ENCODE data around the gene GPATCH8.
A peak's percentile ranks its signal among the peaks of the same experiment; 100 is the strongest.
"Not testable (repeated sequence)": the region's sequence is repeated elsewhere in the genome, so short reads cannot be mapped to it uniquely, and the experiment has no call there.

The GPATCH8 gene

DNA sequence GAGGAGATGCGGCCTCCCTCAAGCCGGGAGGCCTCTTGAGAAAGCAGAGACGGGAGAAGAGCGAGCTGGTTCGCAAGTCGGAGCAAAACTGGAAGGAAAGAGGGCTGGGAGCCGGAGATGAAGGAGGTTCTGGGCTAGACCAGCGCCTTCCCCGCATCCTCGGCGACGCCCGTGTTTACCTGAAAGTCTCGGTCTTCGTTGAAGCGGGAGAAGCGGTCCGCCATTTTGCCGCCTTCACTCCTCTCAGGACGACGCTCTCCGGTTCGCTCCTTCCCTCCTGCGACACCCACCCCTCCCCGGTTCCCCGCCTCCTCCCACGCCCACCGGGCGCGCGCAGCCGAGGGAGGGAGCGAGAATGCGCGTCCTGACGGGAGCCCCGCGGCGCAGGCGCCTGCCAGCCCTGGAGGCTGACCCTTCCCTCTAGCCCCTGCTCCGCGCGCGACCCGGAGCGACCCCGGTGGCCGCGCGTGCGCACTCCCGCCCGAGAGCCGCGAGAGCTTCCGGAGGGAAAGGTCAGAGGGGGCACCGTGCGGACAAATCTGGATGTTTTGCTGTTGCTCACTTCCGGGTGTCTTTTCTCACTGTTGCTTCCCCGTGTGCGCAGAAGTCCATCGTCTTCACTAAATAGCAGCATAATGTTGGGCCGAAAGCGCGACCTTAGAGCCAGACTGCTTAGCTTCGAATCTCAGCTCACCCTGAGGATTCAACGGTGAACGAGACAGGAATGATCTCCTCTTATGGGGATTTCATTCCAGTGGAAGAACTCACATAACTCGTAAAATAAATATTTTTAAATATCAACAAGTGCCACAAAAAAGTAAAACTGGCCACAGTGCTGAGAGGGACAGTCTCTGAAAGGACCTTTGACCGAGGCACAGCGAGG is at the start of gene GPATCH8:
TSS of gene GPATCH8 (minus strand) at position 260 of the 883 bp plus-strand sequence. CDS start at position 224, 36 bp downstream.
- peak; percentile 98 for DNase-seq

DNA sequence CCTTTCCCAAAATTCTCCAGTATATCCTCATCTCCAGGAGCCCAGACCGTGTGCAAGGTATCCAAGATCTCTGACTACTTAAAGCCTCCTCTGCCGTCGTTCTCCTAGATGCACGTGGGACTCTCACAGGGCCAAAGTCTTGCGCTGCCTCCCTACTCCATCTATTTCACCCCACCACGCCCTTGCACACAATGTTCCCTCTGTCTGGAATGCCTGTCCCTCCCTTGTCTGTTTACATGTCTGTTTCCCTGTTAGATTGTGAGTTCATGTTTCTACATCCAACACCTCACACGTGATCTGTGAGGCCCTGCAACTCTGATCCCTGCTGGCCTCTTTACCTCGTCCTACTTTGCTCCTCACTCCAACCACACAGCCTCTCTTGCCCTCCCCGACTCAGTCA is 49.2 kb upstream of the GPATCH8 start:
- DNase-seq: no peak

DNA sequence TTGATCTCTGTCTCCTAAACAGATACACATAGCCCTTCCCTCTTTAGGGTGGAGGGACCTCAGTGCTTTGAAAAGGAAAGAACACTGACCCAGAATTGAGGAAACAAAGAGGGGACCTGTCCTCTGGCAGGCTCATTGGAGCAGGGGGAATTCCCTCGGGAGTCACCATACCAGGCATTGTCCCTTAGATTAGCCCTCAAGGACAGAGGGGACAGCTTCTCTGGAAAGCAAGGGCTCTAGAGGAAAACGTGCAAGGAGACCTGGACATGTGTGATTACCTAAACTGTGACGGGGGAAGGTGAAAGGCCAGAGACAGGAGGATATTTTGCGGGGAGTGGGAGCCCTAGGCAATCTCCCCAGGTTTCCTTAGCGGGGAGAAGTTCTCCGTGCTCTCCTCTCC is 46.5 kb upstream of the GPATCH8 start:
- no peak for DNase-seq

DNA sequence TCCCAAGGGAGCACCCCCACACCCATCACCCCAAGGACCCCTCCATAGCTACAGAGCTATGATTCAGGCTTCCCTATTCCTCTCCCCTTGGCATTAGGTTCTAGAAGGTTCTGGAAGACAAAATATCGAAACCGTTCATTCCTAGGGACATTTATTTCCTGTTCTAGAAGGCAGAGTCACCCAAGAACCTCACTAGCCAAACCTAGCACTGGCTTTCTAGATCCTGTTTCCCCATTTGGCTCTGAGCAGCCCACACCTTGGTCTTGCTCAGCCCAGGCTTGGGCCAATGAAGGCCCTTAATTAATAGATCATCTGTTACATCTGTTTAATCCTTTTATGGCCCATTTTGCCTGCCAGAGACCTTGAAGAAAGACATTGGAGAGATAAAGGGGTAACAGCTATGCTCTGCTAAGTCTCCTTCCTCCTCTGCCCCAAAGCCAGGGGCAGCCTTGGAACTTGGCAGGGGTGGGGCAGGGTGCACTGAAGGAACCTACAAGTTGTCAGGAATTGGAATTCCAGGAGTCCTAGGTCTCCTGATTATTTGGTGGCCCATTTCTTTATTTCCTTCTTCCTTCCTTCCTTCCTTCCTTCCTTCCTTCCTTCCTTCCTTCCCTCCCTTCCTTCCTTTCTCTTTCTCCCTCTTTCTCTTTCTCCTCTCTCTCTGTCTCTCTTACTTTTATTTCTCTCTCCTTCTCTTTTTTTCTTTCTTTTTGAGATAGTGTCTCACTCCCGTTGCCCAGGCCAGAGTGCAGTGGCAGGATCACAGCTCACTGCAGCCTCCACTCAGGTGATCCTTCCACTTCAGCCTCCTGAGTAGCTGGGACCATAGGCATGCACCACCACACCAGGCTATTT is 45.4 kb upstream of the GPATCH8 start:
- DNase-seq: no peak

DNA sequence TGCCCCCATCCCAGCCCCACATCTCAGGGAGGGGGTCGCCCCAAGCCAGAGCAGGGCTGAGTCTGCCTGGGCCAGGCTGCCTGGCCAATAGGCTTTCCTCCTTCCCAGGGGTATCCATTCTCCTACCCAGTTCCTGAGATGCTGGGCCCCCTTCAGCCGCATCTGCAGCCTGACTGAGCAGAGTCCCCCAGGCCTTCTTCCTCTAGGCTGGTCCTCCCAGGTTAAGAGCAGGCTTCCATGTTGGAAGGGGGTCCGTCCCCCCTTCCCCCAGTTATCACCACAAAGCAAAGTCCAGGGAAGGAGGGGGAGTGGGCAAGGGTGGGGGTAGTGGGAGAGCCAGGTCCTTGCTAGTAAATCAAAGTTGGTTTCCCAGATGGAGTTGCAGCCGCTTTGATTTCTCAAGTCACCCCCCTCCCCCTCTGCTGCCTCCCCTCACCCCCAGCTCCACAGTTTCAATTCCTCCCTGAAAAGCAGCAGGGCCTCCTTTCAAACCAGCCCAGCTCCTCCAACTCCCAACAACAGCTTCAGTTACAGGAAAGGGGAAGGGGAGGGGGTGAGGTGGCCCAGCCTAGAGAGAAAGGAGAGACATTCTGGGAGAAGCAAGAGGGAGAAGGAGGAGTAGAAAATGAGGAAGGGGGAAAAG is 44.5 kb upstream of the GPATCH8 start:
- peak; percentile 70 for DNase-seq

DNA sequence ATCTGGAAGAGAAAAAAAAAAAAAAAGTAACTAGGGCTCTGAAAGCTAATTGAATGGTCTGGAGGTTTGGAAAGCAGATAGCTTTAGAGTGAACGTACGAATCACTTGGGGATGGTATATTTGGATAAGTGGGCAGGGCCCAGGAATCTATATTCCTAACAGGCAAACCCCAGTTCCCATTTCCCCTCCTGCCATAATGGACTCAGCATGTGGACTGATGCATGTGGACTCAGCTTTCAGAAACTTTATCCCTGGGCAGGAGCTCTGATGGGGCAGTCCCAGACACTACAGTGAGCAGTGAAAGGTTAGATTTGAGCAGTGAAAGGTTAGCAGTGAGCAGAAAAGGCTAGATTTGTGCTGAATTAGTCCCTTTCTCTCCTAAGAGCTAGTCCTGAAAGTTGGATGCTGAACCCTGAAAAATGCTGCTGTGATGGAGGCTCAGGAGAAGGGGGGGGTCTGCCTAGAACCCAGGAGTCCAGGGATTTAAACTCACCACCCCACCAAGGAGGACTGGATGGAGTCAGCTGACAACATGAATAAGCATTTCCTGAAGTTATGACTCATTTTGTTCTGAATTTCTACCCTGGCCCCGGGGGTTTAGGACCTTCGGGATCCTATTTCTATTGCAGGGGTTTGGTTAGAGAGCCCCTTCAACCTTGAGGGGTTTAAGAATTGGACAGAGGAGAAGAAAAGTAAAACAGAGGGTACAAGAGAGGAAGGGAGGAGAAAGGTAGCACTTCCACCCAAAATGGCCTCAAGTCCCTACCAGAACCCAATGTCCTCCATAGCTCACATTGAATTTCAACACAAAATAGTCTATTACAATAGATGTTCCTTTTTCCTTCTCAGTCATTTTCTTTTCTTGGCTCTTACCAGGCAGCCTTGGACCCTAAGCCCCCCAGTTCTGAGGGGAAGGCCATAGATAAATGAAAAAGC is 43.7 kb upstream of the GPATCH8 start:
- DNase-seq: no peak

DNA sequence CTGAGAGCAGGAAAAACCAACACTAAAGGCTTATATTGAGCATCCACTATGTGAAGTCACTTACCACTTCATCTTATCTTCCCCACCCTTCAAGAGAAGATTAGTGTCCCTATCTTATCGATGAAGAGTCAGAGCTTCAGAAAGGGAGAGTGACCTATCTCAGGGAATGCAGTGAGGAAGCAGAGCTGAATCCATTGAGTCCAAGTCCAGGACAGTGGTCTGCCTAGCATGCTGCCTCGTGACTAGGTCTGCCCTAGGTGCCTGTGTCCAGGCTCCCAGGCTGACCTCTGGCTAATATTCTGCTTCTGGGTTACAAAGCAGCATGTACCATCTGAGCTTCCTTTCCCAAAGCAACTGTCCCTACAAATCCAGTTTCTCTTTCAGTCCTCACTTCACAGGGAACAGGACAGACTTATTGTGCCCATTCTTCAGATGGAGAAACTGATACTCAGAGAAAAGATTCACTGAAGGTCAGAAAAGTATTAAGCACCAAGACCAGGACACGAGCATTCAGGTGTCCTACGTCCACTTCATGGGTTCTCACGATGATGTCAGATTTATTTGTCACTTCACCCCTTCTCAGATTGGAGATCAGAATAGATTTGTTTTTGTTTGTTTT is 40.8 kb upstream of the GPATCH8 start:
- no peak for DNase-seq

DNA sequence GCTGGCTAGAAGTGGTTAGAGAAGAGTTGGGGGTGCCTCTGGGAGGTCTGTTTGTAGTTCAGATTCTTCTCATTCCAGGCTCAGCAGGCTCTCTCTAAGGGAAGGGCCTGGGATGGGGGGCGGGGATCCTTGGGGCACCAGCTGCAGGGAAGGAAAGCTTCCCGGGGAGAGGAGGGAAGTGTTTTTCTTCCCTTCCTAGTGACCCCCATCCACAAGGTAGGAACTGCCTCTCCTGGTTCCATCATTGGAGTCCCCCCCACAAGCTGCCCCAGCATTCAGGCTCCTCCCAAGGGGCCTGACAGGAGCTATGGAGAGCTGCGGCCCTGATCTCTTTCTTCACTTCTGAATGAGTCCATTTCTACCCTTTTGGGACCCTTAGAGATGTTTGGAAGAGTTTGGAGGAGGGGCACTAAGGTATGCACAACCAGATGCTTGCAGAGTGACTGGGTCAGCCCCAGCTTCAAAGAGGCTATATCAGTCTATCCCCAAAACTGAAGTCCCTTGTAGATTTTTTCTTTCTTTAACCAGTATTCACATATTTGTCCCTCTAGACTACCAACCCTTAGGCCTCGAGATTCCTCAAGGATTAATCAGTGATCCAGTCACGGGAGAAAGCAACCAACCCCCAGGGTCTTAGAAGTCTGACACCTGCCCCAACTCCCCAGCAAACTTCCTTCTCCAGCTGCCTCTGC is 40.2 kb upstream of the GPATCH8 start:
- DNase-seq: peak; percentile 73

DNA sequence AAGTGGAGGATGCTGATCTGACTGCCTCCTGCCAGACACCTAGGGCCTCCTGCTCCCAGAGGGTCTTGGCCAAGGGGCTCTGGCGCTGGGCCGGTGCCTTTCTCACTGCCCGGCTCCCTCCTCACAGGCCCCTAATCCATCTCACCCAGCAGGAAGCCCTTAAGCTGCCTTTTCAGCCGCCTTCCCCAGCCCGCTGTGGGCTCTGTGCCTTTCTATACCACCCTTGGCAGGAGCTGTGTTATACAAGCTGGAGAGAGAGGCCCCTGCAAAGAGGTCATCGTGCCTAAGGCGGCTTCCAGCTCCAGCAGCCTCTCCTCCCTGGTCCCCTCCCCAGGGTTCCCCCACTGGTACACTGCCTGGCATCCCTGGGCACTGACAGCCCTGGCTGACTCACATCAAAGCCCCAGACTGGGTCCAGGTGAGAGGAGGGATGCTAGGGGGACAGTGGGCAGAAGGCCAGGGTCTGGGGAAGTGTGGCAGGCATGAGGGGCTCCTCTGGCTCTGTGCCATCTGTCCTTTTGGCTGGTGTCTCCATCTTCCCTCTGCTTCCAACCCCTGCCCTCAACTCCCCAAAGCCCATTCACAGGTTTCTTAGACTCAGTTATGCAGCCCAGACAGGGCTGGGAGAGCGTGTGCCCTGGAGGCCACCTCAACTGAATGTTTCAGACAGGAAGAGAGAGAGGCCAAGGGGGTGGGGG is 38.8 kb upstream of the GPATCH8 start:
- peak; percentile 41 for DNase-seq

DNA sequence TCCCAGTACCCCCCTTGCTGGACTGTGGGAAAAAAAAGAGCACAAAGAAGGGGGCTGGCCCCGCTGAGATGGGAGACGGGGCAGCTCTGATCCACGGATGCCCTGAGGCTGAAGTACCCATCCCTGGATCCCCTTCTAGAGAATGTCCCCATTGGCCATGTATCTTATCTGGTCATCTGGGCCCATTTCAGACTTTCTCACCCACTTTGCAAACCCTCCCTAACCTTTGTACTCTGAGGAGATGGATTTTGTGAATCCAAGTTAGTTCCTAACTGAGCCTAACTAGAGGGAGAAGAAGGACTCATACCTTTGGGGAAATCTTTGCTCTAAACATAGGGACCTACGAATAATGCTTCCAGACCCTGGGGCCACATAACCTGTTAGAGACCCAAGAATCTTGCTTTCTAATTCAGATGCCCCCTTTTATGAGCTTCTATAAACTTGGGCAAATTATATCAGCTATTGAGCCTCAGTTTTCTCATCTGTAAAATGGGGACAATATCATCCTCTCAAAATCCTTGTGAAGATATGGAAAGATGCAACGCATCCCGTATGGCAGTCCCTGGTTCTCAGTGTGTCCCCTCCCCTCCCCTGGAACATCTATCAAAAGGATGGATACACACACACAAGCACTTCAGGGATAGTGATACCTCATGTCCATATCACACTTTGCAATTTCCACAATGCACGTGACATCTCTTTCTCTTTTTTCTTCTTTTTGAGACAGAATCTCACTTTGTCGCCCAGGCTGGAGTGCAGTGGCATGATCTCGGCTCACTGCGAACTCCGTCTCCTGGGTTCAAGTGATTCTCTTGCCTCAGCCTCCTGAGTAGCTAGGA is 37.3 kb upstream of the GPATCH8 start:
- DNase-seq: no peak

DNA sequence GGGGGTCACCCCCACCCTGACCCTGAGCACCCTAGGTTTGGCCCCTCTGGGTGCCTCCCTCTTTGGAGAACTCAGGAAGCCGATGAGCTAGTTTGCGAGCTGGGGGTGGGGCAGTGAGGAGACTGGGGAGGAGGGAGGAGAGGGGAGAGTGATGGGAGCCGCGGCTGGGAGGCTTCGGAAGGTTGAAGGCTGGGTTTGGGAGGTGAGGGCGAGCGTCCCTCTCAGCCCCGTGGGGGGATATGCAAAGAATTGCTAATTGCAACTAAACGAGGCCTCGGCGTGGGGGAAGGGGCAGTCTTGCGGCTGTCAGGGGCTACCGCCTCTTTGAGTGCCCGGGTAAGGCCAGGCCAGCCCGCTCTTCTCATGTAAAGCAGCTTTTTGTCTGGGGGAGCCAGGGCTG is 36.5 kb upstream of the GPATCH8 start:
- DNase-seq: no peak

DNA sequence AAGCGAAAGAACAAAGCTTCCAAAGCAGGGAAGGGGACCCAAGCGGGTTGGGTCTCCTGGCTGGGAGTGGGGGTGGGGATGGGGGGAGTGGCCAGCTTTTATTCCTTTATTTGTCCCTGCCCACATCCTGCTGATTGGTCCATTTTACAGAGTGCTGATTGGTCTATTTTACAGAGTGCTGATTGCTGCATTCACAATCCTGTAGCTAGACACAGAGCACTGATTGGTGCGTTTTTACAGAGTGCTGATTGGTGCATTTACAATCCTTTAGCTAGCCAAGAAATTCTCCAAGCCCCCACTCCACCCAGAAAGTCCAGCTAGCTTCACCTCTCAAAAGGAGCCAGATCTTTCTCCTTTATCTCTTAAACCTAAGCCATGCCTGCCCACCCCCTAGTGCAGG is 34.7 kb upstream of the GPATCH8 start:
- DNase-seq: not testable (repeated sequence)

DNA sequence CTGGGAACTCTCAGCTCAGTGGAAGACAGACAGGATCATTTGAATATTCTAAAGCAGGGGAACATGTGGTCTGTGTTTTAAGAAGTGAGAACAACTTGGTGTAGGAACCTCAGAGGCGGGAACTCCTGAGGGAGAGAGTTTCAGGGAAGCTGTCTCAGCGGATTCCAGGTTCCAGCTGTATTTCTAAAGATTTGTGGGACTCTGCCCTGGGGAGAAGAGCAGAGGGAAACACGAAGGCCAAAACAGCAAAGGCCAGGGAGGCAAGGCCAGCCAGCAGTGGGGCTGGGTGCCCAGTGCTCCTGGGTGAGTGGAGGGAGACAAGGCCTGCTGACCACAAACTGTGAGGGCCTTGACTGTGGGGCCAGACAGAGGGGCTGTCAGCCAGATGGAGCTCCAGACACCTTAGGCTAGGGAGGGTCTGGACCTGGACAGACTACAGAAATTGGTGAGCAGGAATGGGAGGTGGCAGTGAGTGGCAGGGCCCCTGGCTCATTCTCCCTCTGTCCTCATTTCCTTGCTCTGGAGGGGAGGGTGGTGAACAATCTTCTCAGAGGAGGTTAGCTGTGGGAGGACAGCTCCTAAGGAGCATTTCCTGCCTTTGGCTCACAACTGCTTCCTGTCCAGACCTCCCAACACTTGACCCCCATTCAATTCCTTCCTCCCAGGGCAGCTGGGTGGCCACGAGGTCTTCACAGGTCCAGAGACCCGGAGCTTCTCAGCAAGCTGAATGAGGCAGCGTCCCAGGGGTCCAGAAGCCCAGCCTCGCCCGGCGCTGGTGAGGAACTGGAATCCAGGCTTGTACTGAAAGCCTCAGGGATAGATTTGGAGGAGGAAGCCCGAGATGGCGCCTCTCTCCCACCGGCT is 33.1 kb upstream of the GPATCH8 start:
- DNase-seq: no peak

DNA sequence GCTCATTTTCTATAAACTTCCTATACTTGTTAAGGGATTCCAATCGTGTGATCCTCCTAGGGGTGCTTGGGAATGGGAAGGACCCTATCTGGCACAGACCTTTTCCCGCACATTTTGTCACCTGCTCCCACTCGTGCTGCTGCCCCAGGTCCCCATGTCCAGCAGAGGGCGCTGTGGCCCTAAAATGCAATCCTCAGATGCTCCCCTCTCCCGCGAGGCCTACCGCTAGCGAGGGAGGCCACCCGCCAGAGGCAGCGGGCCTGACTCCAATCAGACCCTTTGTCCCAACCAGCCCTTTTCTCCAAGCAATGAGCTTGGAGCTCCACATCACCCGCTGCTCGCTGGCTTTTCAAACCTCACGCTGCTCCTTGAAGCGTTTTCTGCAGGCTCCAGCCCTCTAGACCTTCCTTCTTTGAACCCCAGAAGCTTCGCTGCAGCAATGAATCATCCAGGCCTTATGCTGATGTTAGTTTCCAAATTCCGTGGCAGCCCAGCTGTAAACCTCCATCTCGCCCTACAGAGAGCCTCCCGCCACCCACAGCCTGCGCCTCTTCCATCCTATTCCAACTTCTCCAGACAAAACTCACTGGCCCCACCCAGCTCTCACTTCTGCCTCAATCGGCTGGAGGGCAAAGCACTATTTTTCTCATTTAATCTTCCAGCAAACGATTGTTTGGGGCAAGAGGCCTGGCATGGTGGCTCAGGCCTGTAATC is 30.5 kb upstream of the GPATCH8 start:
- peak; percentile 90 for DNase-seq

DNA sequence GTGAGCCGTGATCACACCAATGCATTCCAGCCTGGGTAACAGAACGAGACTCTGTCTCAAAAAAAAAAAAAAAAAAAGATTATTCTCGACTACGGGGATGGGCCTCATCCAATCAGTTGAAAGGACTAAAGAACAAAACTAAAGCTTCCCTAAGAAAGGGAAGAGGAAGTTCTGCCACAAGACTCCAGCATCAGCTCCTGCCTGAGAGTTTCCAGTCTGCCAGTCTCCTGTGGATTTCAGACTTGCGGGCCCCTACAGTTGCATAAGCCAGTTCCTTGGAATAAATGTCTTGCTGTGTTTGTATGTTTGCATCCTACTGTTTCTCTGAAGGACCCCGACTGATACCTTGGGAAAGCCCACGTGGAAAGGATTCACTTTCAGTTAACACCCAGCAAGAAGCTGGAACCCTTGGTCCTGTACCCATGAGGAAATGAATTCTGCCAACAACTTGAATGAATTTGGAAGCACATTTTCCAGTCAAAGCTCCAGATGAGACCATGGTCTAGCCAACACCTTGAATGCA is 27.8 kb upstream of the GPATCH8 start:
- no peak for DNase-seq

DNA sequence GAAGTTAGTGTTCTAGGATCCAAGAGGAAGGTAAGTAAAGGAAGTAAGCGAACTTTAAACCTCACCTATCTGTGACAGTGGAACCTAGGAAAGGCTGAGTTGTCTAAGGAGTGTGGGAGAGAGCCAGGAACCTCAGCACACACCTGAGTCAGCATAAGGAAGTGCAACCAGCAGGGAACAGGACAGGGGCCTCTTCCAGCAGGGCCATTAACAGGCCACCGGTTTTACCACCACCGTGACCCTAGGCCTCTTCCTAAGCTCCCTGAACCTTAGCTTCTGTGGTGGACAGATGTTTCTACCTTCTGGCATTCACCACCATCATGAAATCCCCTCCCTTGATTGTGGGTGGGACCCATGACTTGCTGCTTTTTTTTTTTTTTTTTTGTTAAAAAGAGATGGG is 26.7 kb upstream of the GPATCH8 start:
- DNase-seq: no peak

DNA sequence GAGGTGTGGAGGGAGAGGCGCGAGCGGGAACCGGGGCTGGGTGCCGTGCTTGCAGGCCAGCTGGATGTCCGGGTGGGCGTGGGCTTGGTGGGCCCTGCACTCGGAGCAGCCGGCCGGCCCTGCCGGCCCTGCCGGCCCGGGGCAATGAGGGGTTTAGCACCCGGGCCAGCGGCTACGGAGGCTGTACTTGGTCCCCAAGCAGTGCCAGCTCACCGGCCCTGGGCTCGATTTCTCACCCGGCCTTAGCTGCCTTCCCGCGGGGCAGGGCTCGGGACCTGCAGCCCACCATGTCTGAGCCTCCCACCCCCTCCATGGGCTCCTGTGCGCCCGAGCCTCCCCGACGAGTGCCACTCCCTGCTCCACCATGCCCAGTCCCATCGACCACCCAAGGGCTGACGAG is 24.7 kb upstream of the GPATCH8 start:
- DNase-seq: no peak

DNA sequence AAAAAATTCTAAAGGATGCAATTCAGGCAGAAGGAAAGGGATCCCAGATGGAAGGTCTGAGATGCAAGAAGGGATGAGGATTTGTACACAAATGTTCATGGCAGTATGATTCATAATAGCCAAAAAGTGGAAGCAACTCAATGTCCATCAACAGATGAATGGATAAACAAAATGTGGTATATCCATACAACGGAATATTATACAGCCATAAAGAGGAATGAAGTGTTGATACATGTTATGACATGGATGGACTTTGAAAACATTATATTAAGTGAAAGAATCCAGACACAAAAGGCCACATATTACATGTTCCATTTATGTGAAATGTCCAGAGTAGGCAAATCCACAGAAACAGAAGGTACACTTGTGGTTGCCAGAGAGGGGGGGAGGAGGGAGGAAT is 23.9 kb upstream of the GPATCH8 start:
- DNase-seq: no peak
